Testis (tissue), 3 donors: ENCODE measurements around the gene GLI1. TPM values are rescaled to one million over a fixed set of nuclear protein-coding genes. Genes with fewer than 3 reads are reported as not detected.

Experiments used
- DNase-seq: peaks from one replicate; pipeline ENCODE4 v3.0.0-alpha.2; 2019
- H3K27ac ChIP-seq, 2 donors: fragments of 200-600 bp; sonication (generic); one replicate each; pipeline ENCODE4 v1.5.1; 2019
- H3K27me3 ChIP-seq: fragments of 200-600 bp; sonication (generic); one replicate; pipeline ENCODE4 v1.5.1; 2019
- H3K36me3 ChIP-seq: fragments of 200-600 bp; sonication (generic); one replicate; pipeline ENCODE4 v1.5.1; 2017; ENCODE audit warnings: low read depth; ENCODE audit errors: missing control alignments
- H3K4me1 ChIP-seq: fragments of 200-600 bp; sonication (generic); one replicate; pipeline ENCODE4 v1.5.1; 2019
- H3K4me3 ChIP-seq, 2 donors: fragments of 200-600 bp; sonication (generic); one replicate each; pipeline ENCODE4 v1.5.1; 2017 to 2019
- H3K9me3 ChIP-seq: fragments of 200-600 bp; sonication (generic); one replicate; pipeline ENCODE4 v1.5.1; 2017
- POLR2A ChIP-seq: fragments of 450-650 bp; IDR thresholded peaks from one replicate; pipeline ENCODE4 v1.6.1; 2017; ENCODE audit warnings: antibody characterized with exemption, mild to moderate bottlenecking, moderate library complexity
- WGBS, 2 donors: methylation state at CpG; one replicate each; pipeline ENCODE4 v1.1.5; 2018; 5-methylcytosine and 5-hydroxymethylcytosine counted together
- intact Hi-C: fragments of 100-400 bp; cut with DNase I; formaldehyde crosslinking; loops from one replicate; pipeline ENCODE4 v1.15.1; 2023; ENCODE audit warnings: low total_unique reads
- polyA plus RNA-seq: library from polyadenylated mRNA; stranded (reverse); fragments of 350-450 nt; fragmentation: Illumina TruSeq; extraction: RNeasy Lipid Tissue Mini Kit (QIAGEN cat#74804); gene quantifications from one replicate; pipeline ENCODE4 v1.2.3, GENCODE V29; 2014; ENCODE audit warnings: low read depth, low replicate concordance; ENCODE audit not compliant: insufficient read depth
- total RNA-seq, 2 donors: library from RNA; depleted of rRNA; stranded (reverse); fragments of >200 nt; gene quantifications; one replicate each; pipeline ENCODE4 v1.2.3, GENCODE V29; 2016
- TF ChIP-seq, protein P1 (sequence below), 3 experiments: fragments of 450-650 bp in 2 of 3; fragments of 200-600 bp in 1 of 3; sonication (generic) in 1 of 3; IDR thresholded peaks; one replicate each; pipeline ENCODE4 v1.5.1; 2016 to 2019; ENCODE audit warnings: antibody characterized with exemption in 3 of 3, mild to moderate bottlenecking in 2 of 3, moderate library complexity in 1 of 3

The GLI1 gene
- total and polyA plus RNA-seq, 3 donors from 2014 or later = 8.3 to 18.0 (median 9.3) TPM

- TF ChIP-seq, protein P1, sequence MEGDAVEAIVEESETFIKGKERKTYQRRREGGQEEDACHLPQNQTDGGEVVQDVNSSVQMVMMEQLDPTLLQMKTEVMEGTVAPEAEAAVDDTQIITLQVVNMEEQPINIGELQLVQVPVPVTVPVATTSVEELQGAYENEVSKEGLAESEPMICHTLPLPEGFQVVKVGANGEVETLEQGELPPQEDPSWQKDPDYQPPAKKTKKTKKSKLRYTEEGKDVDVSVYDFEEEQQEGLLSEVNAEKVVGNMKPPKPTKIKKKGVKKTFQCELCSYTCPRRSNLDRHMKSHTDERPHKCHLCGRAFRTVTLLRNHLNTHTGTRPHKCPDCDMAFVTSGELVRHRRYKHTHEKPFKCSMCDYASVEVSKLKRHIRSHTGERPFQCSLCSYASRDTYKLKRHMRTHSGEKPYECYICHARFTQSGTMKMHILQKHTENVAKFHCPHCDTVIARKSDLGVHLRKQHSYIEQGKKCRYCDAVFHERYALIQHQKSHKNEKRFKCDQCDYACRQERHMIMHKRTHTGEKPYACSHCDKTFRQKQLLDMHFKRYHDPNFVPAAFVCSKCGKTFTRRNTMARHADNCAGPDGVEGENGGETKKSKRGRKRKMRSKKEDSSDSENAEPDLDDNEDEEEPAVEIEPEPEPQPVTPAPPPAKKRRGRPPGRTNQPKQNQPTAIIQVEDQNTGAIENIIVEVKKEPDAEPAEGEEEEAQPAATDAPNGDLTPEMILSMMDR (IDR thresholded peaks at IDR 0.05) = no peak
- no peak for DNase-seq
- Histone ChIP-seq H3K9me3 (no peaks in the 10 kb centered on the region), H3K36me3 (no peaks in the 10 kb centered on the region), H3K4me1 (peaks cover 15% of the 10 kb centered on the region), H3K27ac (no peak overlapping the region), H3K4me3 (no peak overlapping the region), H3K27me3 (no peaks in the 10 kb centered on the region)
- intact Hi-C loops = no loop called here
- WGBS, 2 donors = 82 to 84% methylated on average over 8 of the region's 8 CpGs
Observed at GRCh38 chr12:57474430-57474829, 14.8 kb downstream of the GLI1 start.

- Histone ChIP-seq H3K4me1 (peaks cover 15% of the 10 kb centered on the region), H3K27ac (no peak overlapping the region), H3K27me3 (no peaks in the 10 kb centered on the region), H3K4me3 (peak overlapping the region; percentile 19 to 61), H3K36me3 (no peaks in the 10 kb centered on the region), H3K9me3 (no peaks in the 10 kb centered on the region)
- 48 to 54% methylated on average over 6 to 7 of the region's 7 CpGs for WGBS, 2 donors
- intact Hi-C loops = no loop called here
- no peak for DNase-seq
- TF ChIP-seq, protein P1 (IDR thresholded peaks at IDR 0.05) = no peak
- no peak for TF ChIP-seq POLR2A
Observed at GRCh38 chr12:57474862-57475261, 15.3 kb downstream of the GLI1 start.

DNA sequence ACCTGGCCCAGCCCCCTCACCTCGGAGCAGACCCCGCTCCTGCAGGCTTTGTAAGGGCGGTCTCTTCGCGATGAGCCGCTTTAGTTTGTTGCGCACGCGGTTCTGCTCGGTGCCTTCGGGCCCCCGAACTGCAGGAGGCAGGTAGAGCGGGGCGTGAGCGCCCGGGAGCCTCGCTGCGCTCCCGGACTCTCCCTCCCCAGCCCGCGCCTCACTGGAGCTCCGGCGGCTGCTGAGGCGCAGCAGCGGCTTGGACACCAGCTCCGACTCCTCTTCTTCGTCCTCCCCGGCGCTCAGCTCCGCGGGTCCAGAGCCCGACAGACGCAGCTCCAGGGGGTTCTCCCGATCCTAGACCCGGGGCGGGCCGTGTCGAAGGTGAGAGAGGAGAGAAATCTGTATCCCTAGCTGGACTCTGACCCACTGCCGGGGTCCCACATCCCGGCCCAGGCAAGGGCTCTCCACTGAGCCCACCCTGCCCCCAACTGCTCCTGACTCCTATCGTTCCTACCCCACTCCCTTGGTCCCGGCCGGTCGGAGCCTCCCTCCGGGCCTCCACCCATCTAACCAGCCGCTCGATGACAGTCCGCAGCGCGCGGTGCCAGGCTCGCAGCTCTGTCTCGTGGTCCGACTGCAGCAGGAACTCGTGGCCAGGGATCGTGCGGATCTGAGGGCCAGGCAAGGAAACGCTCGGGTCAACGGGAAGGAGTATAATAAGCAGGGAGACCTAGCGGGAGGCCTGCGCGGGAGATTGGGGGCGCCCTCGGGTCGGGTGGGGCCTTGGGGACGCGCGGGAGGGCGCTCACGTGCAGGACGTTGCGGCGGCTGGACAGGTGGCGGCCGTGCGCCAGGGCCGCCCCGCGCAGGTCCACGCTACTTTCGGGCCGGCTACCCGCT lies 15.9 kb downstream of the GLI1 start:
- Histone ChIP-seq H3K27ac (no peak overlapping the region), H3K9me3 (no peaks in the 10 kb centered on the region), H3K4me1 (peaks cover 15% of the 10 kb centered on the region), H3K4me3 (peak overlapping the region; percentile 19 to 61), H3K27me3 (no peaks in the 10 kb centered on the region), H3K36me3 (no peaks in the 10 kb centered on the region)
- TF ChIP-seq, protein P1 (IDR thresholded peaks at IDR 0.05) = no peak
- TF ChIP-seq POLR2A = no peak
- intact Hi-C loops = no loop called here
- 8 to 10% methylated on average over 32 to 83 of the region's 84 CpGs for WGBS, 2 donors
- DNase-seq = peak; percentile 66

DNA sequence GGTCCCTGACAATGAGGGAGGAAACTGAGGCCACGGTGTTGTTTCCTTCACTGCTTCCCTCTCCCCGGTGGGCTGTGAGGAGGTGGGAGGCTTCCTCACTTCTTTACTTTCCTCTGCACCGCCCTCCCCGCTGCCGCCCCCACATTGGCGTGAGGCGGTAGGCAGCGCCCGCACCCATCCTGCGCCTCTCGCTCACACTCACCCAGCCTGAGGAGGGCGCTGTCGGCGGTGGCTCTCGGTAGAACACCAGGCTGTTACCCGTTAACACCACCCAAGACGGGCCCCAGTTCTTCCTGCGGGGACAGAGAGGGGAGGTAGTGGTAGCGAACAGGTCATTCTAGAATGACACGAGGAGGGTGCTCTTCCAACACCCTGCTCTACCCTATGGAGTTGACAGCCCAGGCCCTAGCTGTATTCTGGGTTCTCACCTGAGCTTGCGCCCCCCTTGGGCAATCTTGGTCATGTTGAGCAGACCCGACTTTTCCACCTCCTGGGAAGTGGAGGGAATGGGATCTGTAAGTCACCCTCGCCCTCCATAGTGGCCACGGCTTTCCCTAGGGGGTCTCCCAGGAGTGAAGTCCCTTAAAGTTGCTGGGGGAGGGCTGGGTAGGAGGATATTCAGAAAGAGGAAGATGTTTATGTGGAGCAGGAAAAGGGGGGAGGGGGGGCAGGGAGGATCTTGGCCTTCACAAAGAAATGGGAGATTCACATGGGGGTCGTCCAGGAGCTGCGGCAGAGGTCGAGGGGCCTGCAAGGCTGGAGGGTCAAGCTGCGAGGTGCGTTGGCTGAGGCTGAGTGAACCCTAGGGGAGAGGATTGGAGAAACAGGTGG lies 16.8 kb downstream of the GLI1 start:
- Histone ChIP-seq H3K27me3 (no peaks in the 10 kb centered on the region), H3K36me3 (no peaks in the 10 kb centered on the region), H3K9me3 (no peaks in the 10 kb centered on the region), H3K4me1 (peaks cover 15% of the 10 kb centered on the region), H3K4me3 (peak overlapping the region; percentile 19 to 61), H3K27ac (no peak overlapping the region)
- intact Hi-C loops = no loop called here
- peak; percentile 40 for DNase-seq
- TF ChIP-seq POLR2A = no peak
- TF ChIP-seq, protein P1 (IDR thresholded peaks at IDR 0.05) = no peak
- WGBS, 2 donors = 21% methylated on average over 24 to 29 of the region's 29 CpGs
